Keratinocyte (primary cell): ENCODE measurements around the gene OVOL1. TPM values are rescaled to one million over a fixed set of nuclear protein-coding genes. Genes with fewer than 3 reads are reported as not detected.
"Not testable (repeated sequence)": the region's sequence is repeated elsewhere in the genome, so short reads cannot be mapped to it uniquely, and the experiment has no call there.

Experiments used
- DNase-seq: peaks from one replicate; pipeline ENCODE4 v3.0.0-alpha.2; 2011; ENCODE audit warnings: low read depth, missing footprints, low spot score
- FAIRE-seq: peaks from 2 replicates; lab custom pipeline; 2011; peaks lifted over from hg19 to GRCh38; lab: Jason Lieb, UNC
- H2AFZ ChIP-seq: 2 replicates; pipeline ENCODE4 v1.6.0; 2012; ENCODE audit warnings: low read length, control low read depth, inconsistent platforms; ENCODE audit not compliant: control insufficient read depth
- H3K27ac ChIP-seq: 2 replicates; pipeline ENCODE4 v1.5.1; 2011; ENCODE audit warnings: low read length; ENCODE audit not compliant: control insufficient read depth, insufficient read depth
- H3K27me3 ChIP-seq: 3 replicates; pipeline ENCODE4 v1.6.0; 2011; ENCODE audit warnings: low read length; ENCODE audit not compliant: control insufficient read depth, insufficient read depth; ENCODE audit errors: extremely low read depth
- H3K36me3 ChIP-seq, 2 experiments: 2 replicates in 1 of 2; 3 replicates in 1 of 2; pipeline ENCODE4 v1.5.1; 2011; ENCODE audit warnings: low read length in 2 of 2, mild to moderate bottlenecking in 1 of 2; ENCODE audit not compliant: control insufficient read depth in 2 of 2, insufficient read depth in 2 of 2; ENCODE audit errors: extremely low read depth in 1 of 2
- H3K4me1 ChIP-seq: 3 replicates; pipeline ENCODE4 v1.5.1; 2011; ENCODE audit warnings: low read length; ENCODE audit not compliant: control insufficient read depth, insufficient read depth; ENCODE audit errors: extremely low read depth
- H3K4me2 ChIP-seq: 3 replicates; pipeline ENCODE4 v1.6.0; 2011; ENCODE audit warnings: low read depth, low read length; ENCODE audit not compliant: control insufficient read depth, insufficient read depth; ENCODE audit errors: extremely low read depth
- H3K4me3 ChIP-seq, 3 experiments: fragments of 200-600 bp in 1 of 3; sonication (generic) in 1 of 3; 2 replicates in 2 of 3; 3 replicates in 1 of 3; pipeline ENCODE4 v1.5.1; 2011 to 2016; ENCODE audit warnings: low read length in 3 of 3, mild to moderate bottlenecking in 3 of 3, control low read depth in 2 of 3, inconsistent platforms in 1 of 3, low read depth in 1 of 3, mixed read lengths in 1 of 3, mixed run types in 1 of 3, moderate library complexity in 1 of 3; ENCODE audit not compliant: control insufficient read depth in 2 of 3, insufficient read depth in 2 of 3; ENCODE audit errors: extremely low read depth in 1 of 3
- H3K79me2 ChIP-seq: 2 replicates; pipeline ENCODE4 v1.6.0; 2012; ENCODE audit warnings: low read length; ENCODE audit not compliant: control insufficient read depth, insufficient read depth
- H3K9ac ChIP-seq: 3 replicates; pipeline ENCODE4 v1.6.0; 2011; ENCODE audit warnings: low read length; ENCODE audit not compliant: control insufficient read depth, insufficient read depth; ENCODE audit errors: extremely low read depth
- H3K9me1 ChIP-seq: 3 replicates; pipeline ENCODE4 v1.6.0; 2011; ENCODE audit warnings: low read length; ENCODE audit not compliant: control insufficient read depth, insufficient read depth; ENCODE audit errors: extremely low read depth
- H3K9me3 ChIP-seq: 2 replicates; pipeline ENCODE4 v1.5.1; 2012; ENCODE audit warnings: low read depth, low read length; ENCODE audit not compliant: control insufficient read depth
- H4K20me1 ChIP-seq: 3 replicates; pipeline ENCODE4 v1.6.0; 2011; ENCODE audit warnings: low read length; ENCODE audit not compliant: control insufficient read depth, insufficient read depth; ENCODE audit errors: extremely low read depth
- EZH2 ChIP-seq: IDR thresholded peaks from one replicate; pipeline ENCODE4 v1.6.1; 2012; ENCODE audit warnings: inconsistent platforms, mild to moderate bottlenecking, low read length, moderate library complexity
- dilution Hi-C: fragments of 300-500 bp; cut with MboI; formaldehyde crosslinking; loops from one replicate; pipeline ENCODE4 v1.7.0; 2020; ENCODE audit warnings: low sequenced_read_pairs; ENCODE audit not compliant: extremely low pct_ligation_motif_present
- polyA plus RNA-seq, 5 experiments: library from polyadenylated mRNA; depleted of rRNA in 3 of 5; stranded (reverse) in 3 of 5; stranded (forward) in 1 of 5; unstranded in 1 of 5; fragments of >200 nt; gene quantifications; 1 replicate in 1 of 5; 2 replicates in 3 of 5; 3 replicates in 1 of 5; pipeline versions ENCODE4 v1.2.1 to v1.2.3, GENCODE V29; 2011 to 2012; ENCODE audit warnings: missing spikeins in 2 of 5, low read depth in 1 of 5, low replicate concordance in 1 of 5
- TF ChIP-seq, protein P1 (sequence below), 3 experiments: IDR thresholded peaks in 1 of 3; conservative IDR thresholded peaks in 1 of 3; optimal IDR thresholded peaks in 1 of 3; 2 replicates in 2 of 3; 3 replicates in 1 of 3; pipeline versions ENCODE3 to v1.5.1; 2011; ENCODE audit warnings: low read length in 3 of 3, mild to moderate bottlenecking in 3 of 3, moderate library complexity in 2 of 3, control low read depth in 1 of 3, inconsistent platforms in 1 of 3; ENCODE audit not compliant: insufficient read depth in 2 of 3; ENCODE audit errors: extremely low read depth in 1 of 3

Gene OVOL1
- polyA plus RNA-seq, 1 donor (not counting 4 experiments of a cell fraction or from before 2014, with no cell fraction given), result 7.5 TPM

DNA sequence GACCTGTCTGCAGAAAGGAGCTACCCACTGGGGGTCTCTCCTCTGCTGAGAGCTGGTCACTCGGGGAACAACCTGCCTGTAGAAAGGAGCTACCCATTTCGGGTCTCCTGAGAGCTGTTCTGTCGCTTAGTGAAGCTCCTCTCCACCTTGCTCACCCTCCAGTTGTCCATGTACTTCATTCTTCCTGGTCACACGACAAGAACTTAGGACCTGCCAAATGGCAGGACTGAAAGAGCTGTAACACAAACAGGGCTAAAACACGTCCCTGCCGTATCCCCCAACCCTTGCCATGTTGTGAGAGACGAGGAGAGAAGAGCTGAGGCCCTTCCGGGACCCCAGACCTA, 42.2 kb upstream of the OVOL1 start:
- no peak overlapping the region for H3K9ac ChIP-seq
- H3K27ac ChIP-seq, result no peak overlapping the region
- no peak for DNase-seq
- H3K9me1 ChIP-seq, result no peaks in the 10 kb centered on the region
- H3K27me3 ChIP-seq, result peaks cover 27% of the 10 kb centered on the region
- no peaks in the 10 kb centered on the region for H3K9me3 ChIP-seq
- H4K20me1 ChIP-seq, result no peaks in the 10 kb centered on the region
- H3K4me2 ChIP-seq, result no peak overlapping the region
- no peak overlapping the region for H2AFZ ChIP-seq
- no peak for FAIRE-seq
- H3K4me1 ChIP-seq, result no peaks in the 10 kb centered on the region
- TF ChIP-seq, protein P1, sequence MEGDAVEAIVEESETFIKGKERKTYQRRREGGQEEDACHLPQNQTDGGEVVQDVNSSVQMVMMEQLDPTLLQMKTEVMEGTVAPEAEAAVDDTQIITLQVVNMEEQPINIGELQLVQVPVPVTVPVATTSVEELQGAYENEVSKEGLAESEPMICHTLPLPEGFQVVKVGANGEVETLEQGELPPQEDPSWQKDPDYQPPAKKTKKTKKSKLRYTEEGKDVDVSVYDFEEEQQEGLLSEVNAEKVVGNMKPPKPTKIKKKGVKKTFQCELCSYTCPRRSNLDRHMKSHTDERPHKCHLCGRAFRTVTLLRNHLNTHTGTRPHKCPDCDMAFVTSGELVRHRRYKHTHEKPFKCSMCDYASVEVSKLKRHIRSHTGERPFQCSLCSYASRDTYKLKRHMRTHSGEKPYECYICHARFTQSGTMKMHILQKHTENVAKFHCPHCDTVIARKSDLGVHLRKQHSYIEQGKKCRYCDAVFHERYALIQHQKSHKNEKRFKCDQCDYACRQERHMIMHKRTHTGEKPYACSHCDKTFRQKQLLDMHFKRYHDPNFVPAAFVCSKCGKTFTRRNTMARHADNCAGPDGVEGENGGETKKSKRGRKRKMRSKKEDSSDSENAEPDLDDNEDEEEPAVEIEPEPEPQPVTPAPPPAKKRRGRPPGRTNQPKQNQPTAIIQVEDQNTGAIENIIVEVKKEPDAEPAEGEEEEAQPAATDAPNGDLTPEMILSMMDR (optimal IDR thresholded peaks at IDR 0.05 in 1 of 3, IDR thresholded peaks at IDR 0.05 in 1 of 3, conservative IDR thresholded peaks at IDR 0.05 in 1 of 3; ENCODE audit: extremely low read depth in 1 of 3, insufficient read depth in 2 of 3, low read length in 3 of 3), result no peak
- no peak for TF ChIP-seq EZH2
- dilution Hi-C loops, result no loop called here
- no peaks in the 10 kb centered on the region for H3K36me3 ChIP-seq
- no peak overlapping the region for H3K4me3 ChIP-seq
- H3K79me2 ChIP-seq, result no peaks in the 10 kb centered on the region

DNA sequence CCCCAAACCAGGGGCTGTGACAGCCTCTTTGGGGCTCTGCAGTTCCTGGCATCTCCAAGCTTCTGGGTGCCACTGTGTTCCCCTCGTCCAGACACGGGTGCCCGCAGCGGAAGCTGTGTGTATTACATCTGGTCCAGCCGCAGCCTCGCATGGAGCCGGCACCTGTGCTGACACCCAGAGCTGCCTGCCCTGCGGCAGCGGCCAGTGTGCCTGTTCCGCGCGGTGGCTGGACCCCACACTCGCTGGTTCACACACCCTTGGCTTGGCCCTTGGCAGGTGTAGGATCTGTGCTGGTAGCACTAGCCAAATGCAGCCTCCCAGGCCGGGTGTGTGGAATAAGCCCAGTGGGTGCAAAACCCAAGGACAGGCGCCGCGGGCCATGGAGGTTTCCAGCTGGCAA, 41.8 kb upstream of the OVOL1 start:
- Histone ChIP-seq H3K4me3 (no peak overlapping the region), H4K20me1 (no peaks in the 10 kb centered on the region), H2AFZ (no peak overlapping the region), H3K4me1 (no peaks in the 10 kb centered on the region), H3K4me2 (no peak overlapping the region), H3K9ac (no peak overlapping the region), H3K9me3 (no peaks in the 10 kb centered on the region), H3K27me3 (peaks cover 27% of the 10 kb centered on the region), H3K27ac (no peak overlapping the region), H3K36me3 (no peaks in the 10 kb centered on the region), H3K9me1 (no peaks in the 10 kb centered on the region), H3K79me2 (no peaks in the 10 kb centered on the region)
- FAIRE-seq (no peak), DNase-seq (no peak)
- dilution Hi-C loops, result no loop called here
- TF ChIP-seq, protein P1 (optimal IDR thresholded peaks at IDR 0.05 in 1 of 3, IDR thresholded peaks at IDR 0.05 in 1 of 3, conservative IDR thresholded peaks at IDR 0.05 in 1 of 3; ENCODE audit: extremely low read depth in 1 of 3, insufficient read depth in 2 of 3, low read length in 3 of 3), result no peak
- TF ChIP-seq EZH2, result no peak

DNA sequence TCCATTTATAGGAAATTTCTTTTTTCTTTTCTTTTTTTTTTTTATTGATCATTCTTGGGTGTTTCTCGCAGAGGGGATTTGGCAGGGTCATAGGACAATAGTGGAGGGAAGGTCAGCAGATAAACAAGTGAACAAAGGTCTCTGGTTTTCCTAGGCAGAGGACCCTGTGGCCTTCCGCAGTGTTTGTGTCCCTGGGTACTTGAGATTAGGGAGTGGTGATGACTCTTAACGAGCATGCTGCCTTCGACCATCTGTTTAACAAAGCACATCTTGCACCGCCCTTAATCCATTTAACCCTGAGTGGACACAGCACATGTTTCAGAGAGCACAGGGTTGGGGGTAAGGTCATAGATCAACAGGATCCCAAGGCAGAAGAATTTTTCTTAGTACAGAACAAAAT, 24.7 kb upstream of the OVOL1 start:
- H3K4me2 ChIP-seq, DNase-seq, H3K9ac ChIP-seq, dilution Hi-C loops, FAIRE-seq, H3K27me3 ChIP-seq, H3K79me2 ChIP-seq, H3K36me3 ChIP-seq, H3K9me1 ChIP-seq, H4K20me1 ChIP-seq, H3K4me3 ChIP-seq, H3K27ac ChIP-seq, H2AFZ ChIP-seq, H3K9me3 ChIP-seq, H3K4me1 ChIP-seq: not testable (repeated sequence)

DNA sequence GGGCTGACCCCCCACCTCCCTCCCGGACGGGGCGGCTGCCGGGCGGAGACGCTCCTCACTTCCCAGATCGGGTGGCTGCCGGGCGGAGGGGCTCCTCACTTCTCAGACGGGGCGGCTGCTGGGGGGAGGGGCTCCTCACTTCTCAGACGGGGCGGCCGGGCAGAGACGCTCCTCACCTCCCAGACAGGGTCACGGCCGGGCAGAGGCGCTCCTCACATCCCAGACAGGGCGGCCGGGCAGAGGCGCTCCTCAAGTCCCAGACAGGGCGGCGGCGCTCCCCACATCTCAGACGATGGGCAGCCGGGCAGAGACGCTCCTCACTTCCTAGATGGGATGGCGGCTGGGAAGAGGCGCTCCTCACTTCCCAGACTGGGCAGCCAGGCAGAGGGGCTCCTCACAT, 24.0 kb upstream of the OVOL1 start:
- H3K27me3 ChIP-seq, H2AFZ ChIP-seq, dilution Hi-C loops, H3K36me3 ChIP-seq, DNase-seq, H4K20me1 ChIP-seq, H3K4me3 ChIP-seq, FAIRE-seq, H3K9ac ChIP-seq, H3K27ac ChIP-seq, H3K9me3 ChIP-seq, H3K4me2 ChIP-seq, H3K9me1 ChIP-seq, H3K4me1 ChIP-seq, H3K79me2 ChIP-seq: not testable (repeated sequence)
